ENCODE measurements around the gene E2F6.

The E2F6 gene

DNA sequence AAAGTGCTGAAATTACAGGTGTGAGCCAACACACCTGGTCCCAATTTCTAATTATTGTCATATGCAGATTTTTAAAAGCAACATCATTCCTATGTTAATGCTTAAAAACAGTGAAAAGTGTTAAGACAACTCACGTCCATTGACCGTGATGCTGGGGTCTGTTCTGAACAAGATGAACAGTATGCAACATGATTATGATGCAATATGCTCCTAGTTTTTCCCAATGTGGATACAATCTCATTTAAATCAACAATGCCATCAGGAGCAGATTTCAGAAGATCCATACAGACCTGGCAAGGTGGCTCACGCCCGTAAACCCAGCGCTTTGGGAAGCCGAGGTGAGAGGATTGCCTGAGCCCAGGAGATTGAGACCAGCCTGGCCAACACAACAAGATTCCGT is 31.5 kb downstream of the E2F6 start:
- Histone ChIP-seq H3K27me3 (replicated peaks; ENCODE audit: control insufficient read depth, insufficient read depth, low read length, poor library complexity, severe bottlenecking) (no peaks in the 10 kb centered on the region), H3K9me3 (ENCODE audit: control insufficient read depth, low read length) (no peaks in the 10 kb centered on the region), H3K27ac (ENCODE audit: insufficient read depth, low read length, poor library complexity, severe bottlenecking) (no peak overlapping the region), H3K36me3 (ENCODE audit: control insufficient read depth, insufficient read depth, low read length) (no peaks in the 10 kb centered on the region), H3K4me3 (ENCODE audit: insufficient read depth, low read depth, low read length, poor library complexity, severe bottlenecking) (no peak overlapping the region), H3K4me1 (ENCODE audit: control insufficient read depth, insufficient read depth, low read length, poor library complexity, severe bottlenecking) (no peaks in the 10 kb centered on the region)
- DNase-seq, result no peak

DNA sequence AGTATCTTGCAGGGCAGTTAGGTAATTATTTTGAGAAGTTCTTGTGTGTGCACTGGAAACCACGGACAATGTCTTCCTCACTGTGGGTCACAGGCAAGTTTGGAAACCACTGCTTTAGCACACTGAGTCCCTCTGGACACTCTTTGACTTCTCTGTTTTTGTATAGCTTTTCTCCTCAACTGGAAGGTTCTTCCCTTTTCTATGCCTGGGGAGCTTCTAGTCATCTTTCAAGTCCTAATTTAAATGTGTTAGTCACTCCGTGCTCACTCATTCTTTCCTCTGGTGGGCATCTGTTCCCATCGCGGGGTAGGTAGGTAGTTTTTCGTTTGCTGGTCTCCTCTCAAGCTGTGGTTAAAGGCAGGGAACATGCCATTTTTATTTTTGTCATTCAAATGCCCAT is 32.1 kb downstream of the E2F6 start:
- Histone ChIP-seq H3K27me3 (replicated peaks; ENCODE audit: control insufficient read depth, insufficient read depth, low read length, poor library complexity, severe bottlenecking) (no peaks in the 10 kb centered on the region), H3K36me3 (ENCODE audit: control insufficient read depth, insufficient read depth, low read length) (no peaks in the 10 kb centered on the region), H3K4me3 (ENCODE audit: insufficient read depth, low read depth, low read length, poor library complexity, severe bottlenecking) (no peak overlapping the region), H3K4me1 (ENCODE audit: control insufficient read depth, insufficient read depth, low read length, poor library complexity, severe bottlenecking) (no peaks in the 10 kb centered on the region), H3K27ac (ENCODE audit: insufficient read depth, low read length, poor library complexity, severe bottlenecking) (no peak overlapping the region), H3K9me3 (ENCODE audit: control insufficient read depth, low read length) (no peaks in the 10 kb centered on the region)
- DNase-seq, result no peak

GRCh38 chr2:11430729-11431128 is 35.2 kb downstream of the E2F6 start:
- no peaks in the 10 kb centered on the region for H3K27me3 ChIP-seq (replicated peaks; ENCODE audit: control insufficient read depth, insufficient read depth, low read length, poor library complexity, severe bottlenecking)
- no peak for DNase-seq

GRCh38 chr2:11427224-11427623 is 38.7 kb downstream of the E2F6 start:
- DNase-seq, result no peak
- Histone ChIP-seq H3K9me3 (ENCODE audit: control insufficient read depth, low read length) (no peaks in the 10 kb centered on the region), H3K27ac (ENCODE audit: insufficient read depth, low read length, poor library complexity, severe bottlenecking) (no peak overlapping the region), H3K27me3 (replicated peaks; ENCODE audit: control insufficient read depth, insufficient read depth, low read length, poor library complexity, severe bottlenecking) (no peaks in the 10 kb centered on the region), H3K36me3 (ENCODE audit: control insufficient read depth, insufficient read depth, low read length) (no peaks in the 10 kb centered on the region), H3K4me1 (ENCODE audit: control insufficient read depth, insufficient read depth, low read length, poor library complexity, severe bottlenecking) (no peaks in the 10 kb centered on the region), H3K4me3 (ENCODE audit: insufficient read depth, low read depth, low read length, poor library complexity, severe bottlenecking) (no peak overlapping the region)

More at GRCh38 chr2:11430729-11431128, 35.2 kb downstream of the E2F6 start:
- Histone ChIP-seq H3K4me3 (ENCODE audit: insufficient read depth, low read depth, low read length, poor library complexity, severe bottlenecking) (no peak overlapping the region), H3K27ac (ENCODE audit: insufficient read depth, low read length, poor library complexity, severe bottlenecking) (no peak overlapping the region), H3K9me3 (ENCODE audit: control insufficient read depth, low read length) (no peaks in the 10 kb centered on the region), H3K4me1 (ENCODE audit: control insufficient read depth, insufficient read depth, low read length, poor library complexity, severe bottlenecking) (no peaks in the 10 kb centered on the region), H3K36me3 (ENCODE audit: control insufficient read depth, insufficient read depth, low read length) (no peaks in the 10 kb centered on the region)

DNA sequence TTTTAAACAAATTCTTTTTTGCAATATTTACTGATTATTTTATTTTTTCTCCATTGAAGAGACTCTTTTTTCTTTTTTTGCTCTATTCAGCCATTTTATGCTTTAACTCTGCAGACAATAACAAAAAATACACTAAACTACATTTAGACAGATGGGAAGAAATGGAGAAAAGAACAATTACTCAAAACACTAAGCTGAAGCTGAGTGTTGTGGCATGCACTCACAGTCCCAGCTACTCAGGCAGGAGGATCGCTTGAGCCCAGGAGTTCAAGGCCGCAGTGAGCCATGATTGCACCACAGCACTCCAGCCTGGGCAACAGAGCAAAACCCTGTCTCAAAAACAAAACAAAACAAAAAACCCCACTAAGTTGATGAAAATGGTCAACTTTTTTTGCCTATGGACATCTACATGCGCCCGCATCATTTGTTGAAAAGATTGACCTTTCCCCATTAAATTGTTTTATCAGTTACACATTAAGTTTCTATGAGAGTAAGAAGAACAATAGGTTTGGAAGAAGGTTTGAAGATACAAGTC is 43.0 kb downstream of the E2F6 start:
- H3K4me3 ChIP-seq (ENCODE audit: insufficient read depth, low read depth, low read length, poor library complexity, severe bottlenecking), result no peak overlapping the region
- no peaks in the 10 kb centered on the region for H3K27me3 ChIP-seq (replicated peaks; ENCODE audit: control insufficient read depth, insufficient read depth, low read length, poor library complexity, severe bottlenecking)
- peaks cover 3% of the 10 kb centered on the region for H3K9me3 ChIP-seq (ENCODE audit: control insufficient read depth, low read length)
- no peaks in the 10 kb centered on the region for H3K4me1 ChIP-seq (ENCODE audit: control insufficient read depth, insufficient read depth, low read length, poor library complexity, severe bottlenecking)
- H3K27ac ChIP-seq (ENCODE audit: insufficient read depth, low read length, poor library complexity, severe bottlenecking), result no peak overlapping the region
- no peaks in the 10 kb centered on the region for H3K36me3 ChIP-seq (ENCODE audit: control insufficient read depth, insufficient read depth, low read length)
- DNase-seq, result no peak

- Histone ChIP-seq H3K4me3 (ENCODE audit: insufficient read depth, low read depth, low read length, poor library complexity, severe bottlenecking) (no peak overlapping the region), H3K4me1 (ENCODE audit: control insufficient read depth, insufficient read depth, low read length, poor library complexity, severe bottlenecking) (no peaks in the 10 kb centered on the region), H3K9me3 (ENCODE audit: control insufficient read depth, low read length) (peaks cover 3% of the 10 kb centered on the region), H3K27me3 (replicated peaks; ENCODE audit: control insufficient read depth, insufficient read depth, low read length, poor library complexity, severe bottlenecking) (no peaks in the 10 kb centered on the region), H3K27ac (ENCODE audit: insufficient read depth, low read length, poor library complexity, severe bottlenecking) (no peak overlapping the region), H3K36me3 (ENCODE audit: control insufficient read depth, insufficient read depth, low read length) (no peaks in the 10 kb centered on the region)
- DNase-seq, result no peak
Measured at GRCh38 chr2:11422491-11422865, 43.5 kb downstream of the E2F6 start.

- no peak overlapping the region for H3K27ac ChIP-seq (ENCODE audit: insufficient read depth, low read length, poor library complexity, severe bottlenecking)
- H3K36me3 ChIP-seq (ENCODE audit: control insufficient read depth, insufficient read depth, low read length), result no peaks in the 10 kb centered on the region
- no peaks in the 10 kb centered on the region for H3K4me1 ChIP-seq (ENCODE audit: control insufficient read depth, insufficient read depth, low read length, poor library complexity, severe bottlenecking)
- no peak for DNase-seq
- no peaks in the 10 kb centered on the region for H3K27me3 ChIP-seq (replicated peaks; ENCODE audit: control insufficient read depth, insufficient read depth, low read length, poor library complexity, severe bottlenecking)
- H3K4me3 ChIP-seq (ENCODE audit: insufficient read depth, low read depth, low read length, poor library complexity, severe bottlenecking), result no peak overlapping the region
- peaks cover 3% of the 10 kb centered on the region for H3K9me3 ChIP-seq (ENCODE audit: control insufficient read depth, low read length)
Measured at GRCh38 chr2:11421863-11422490, 44.0 kb downstream of the E2F6 start.

DNA sequence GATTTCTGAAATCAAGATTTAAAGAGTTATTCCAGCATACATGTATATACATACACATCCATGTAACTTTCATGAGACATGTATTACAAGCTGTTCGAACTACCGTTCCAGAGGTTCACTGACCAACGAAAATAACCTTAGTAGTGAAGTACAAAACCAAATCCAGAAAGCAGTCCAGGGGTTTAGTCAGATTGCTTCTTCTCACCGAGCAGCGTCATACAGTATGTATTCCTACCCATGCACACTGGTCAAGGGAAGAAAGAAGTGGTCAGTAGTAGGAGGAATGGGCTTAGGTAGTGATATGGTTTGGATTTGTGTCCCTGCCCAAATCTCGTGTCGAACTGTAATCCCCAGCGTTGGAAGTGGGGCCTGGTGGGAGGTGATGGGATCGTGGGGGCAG is 45.3 kb downstream of the E2F6 start:
- Histone ChIP-seq H3K27ac (ENCODE audit: insufficient read depth, low read length, poor library complexity, severe bottlenecking) (no peak overlapping the region), H3K4me3 (ENCODE audit: insufficient read depth, low read depth, low read length, poor library complexity, severe bottlenecking) (no peak overlapping the region), H3K27me3 (replicated peaks; ENCODE audit: control insufficient read depth, insufficient read depth, low read length, poor library complexity, severe bottlenecking) (no peaks in the 10 kb centered on the region), H3K36me3 (ENCODE audit: control insufficient read depth, insufficient read depth, low read length) (no peaks in the 10 kb centered on the region), H3K9me3 (ENCODE audit: control insufficient read depth, low read length) (peaks cover 3% of the 10 kb centered on the region), H3K4me1 (ENCODE audit: control insufficient read depth, insufficient read depth, low read length, poor library complexity, severe bottlenecking) (no peaks in the 10 kb centered on the region)
- DNase-seq, result no peak

DNA sequence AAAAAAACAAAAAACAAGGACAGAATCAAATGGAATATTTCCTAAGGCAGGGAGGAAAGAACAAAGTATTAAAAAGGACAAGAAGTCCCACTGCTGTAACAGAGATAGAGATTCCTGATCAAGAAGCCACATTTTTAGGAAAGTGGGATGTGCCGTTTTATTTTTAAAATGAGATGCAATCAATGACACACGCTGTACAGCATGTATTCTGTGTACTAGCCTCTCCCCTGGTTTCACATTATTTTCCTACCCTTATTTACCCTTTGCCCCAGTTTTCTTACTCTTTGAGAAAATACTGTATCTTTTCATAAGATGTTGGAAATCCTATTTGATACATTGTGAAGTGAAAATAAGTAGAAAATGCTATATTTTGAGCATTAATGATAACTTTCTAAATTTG is 45.8 kb downstream of the E2F6 start:
- no peaks in the 10 kb centered on the region for H3K36me3 ChIP-seq (ENCODE audit: control insufficient read depth, insufficient read depth, low read length)
- no peaks in the 10 kb centered on the region for H3K4me1 ChIP-seq (ENCODE audit: control insufficient read depth, insufficient read depth, low read length, poor library complexity, severe bottlenecking)
- no peak for DNase-seq
- no peaks in the 10 kb centered on the region for H3K27me3 ChIP-seq (replicated peaks; ENCODE audit: control insufficient read depth, insufficient read depth, low read length, poor library complexity, severe bottlenecking)
- no peak overlapping the region for H3K27ac ChIP-seq (ENCODE audit: insufficient read depth, low read length, poor library complexity, severe bottlenecking)
- no peak overlapping the region for H3K4me3 ChIP-seq (ENCODE audit: insufficient read depth, low read depth, low read length, poor library complexity, severe bottlenecking)
- H3K9me3 ChIP-seq (ENCODE audit: control insufficient read depth, low read length), result peaks cover 3% of the 10 kb centered on the region

DNA sequence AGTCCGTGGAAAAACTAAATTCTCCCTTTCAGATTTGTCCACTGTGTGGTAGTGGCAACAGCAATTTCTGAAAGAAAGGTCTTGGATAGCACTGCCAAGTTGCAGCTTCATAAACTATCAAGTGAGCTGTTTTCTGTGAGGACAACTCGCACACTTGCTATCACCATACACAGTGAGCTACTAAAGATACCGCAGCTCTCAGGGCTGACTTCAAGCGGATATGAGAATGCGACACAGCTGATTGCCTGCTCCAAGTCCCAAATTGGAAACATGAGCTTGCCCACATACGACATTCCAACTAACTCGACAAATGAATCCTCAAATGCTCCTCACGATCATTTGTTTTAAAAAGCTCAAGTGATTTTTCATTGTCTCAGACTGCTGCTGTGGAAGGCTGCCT is 46.2 kb downstream of the E2F6 start:
- Histone ChIP-seq H3K4me3 (ENCODE audit: insufficient read depth, low read depth, low read length, poor library complexity, severe bottlenecking) (no peak overlapping the region), H3K27ac (ENCODE audit: insufficient read depth, low read length, poor library complexity, severe bottlenecking) (no peak overlapping the region), H3K36me3 (ENCODE audit: control insufficient read depth, insufficient read depth, low read length) (no peaks in the 10 kb centered on the region)

More for the DNA sequence above, 46.2 kb downstream of the E2F6 start:
- H3K9me3 ChIP-seq (ENCODE audit: control insufficient read depth, low read length), result peaks cover 3% of the 10 kb centered on the region
- H3K27me3 ChIP-seq (replicated peaks; ENCODE audit: control insufficient read depth, insufficient read depth, low read length, poor library complexity, severe bottlenecking), result no peaks in the 10 kb centered on the region
- DNase-seq, result no peak
- no peaks in the 10 kb centered on the region for H3K4me1 ChIP-seq (ENCODE audit: control insufficient read depth, insufficient read depth, low read length, poor library complexity, severe bottlenecking)
